Colonic mucosa (tissue), 4 donors: ENCODE measurements around the gene IGF2R. TPM values are rescaled to one million over a fixed set of nuclear protein-coding genes. Genes with fewer than 3 reads are reported as not detected.

Experiments used
- DNase-seq: peaks from one replicate; pipeline ENCODE4 v3.0.0-alpha.2; 2020
- H3K27ac ChIP-seq: fragments of 200-600 bp; one replicate; pipeline ENCODE4 v1.8.0; 2021
- H3K27me3 ChIP-seq: fragments of 200-600 bp; one replicate; pipeline ENCODE4 v1.8.0; 2021
- H3K36me3 ChIP-seq: fragments of 200-600 bp; one replicate; pipeline ENCODE4 v1.8.0; 2021
- H3K4me1 ChIP-seq: fragments of 200-600 bp; one replicate; pipeline ENCODE4 v1.8.0; 2021; ENCODE audit warnings: mild to moderate bottlenecking
- H3K4me3 ChIP-seq: fragments of 200-600 bp; one replicate; pipeline ENCODE4 v1.8.0; 2021
- H3K9ac ChIP-seq, 2 donors: one replicate each; pipeline ENCODE4 v1.7.0; 2013; ENCODE audit warnings: control low read depth in 2 of 2, low read depth in 2 of 2, low read length in 2 of 2
- H3K9me3 ChIP-seq: fragments of 200-600 bp; one replicate; pipeline ENCODE4 v1.8.0; 2021
- intact Hi-C: fragments of 100-400 bp; cut with DNase I; formaldehyde crosslinking; loops from one replicate; pipeline ENCODE4 v1.14.1; 2022
- total RNA-seq, 2 donors: library from RNA; stranded (reverse); fragmentation: NEBNext Ultra II Directional in 1 of 2; extraction: Animal tissue kit (Norgen Biotek cat#: 25700) in 1 of 2; gene quantifications; one replicate each; pipeline ENCODE4 v1.2.1, GENCODE V29; 2021
- TF ChIP-seq, protein P1 (sequence below): fragments of 200-600 bp; IDR thresholded peaks from one replicate; pipeline ENCODE4 v1.8.0; 2022; ENCODE audit warnings: antibody characterized with exemption, mild to moderate bottlenecking
- donor health status: healthy.
- donor health status: DM: no; HTN: no; CAD: no.
- donor health status: DM: no; HTN: no; CAD: no.

The IGF2R gene
- total RNA-seq, 2 donors from 2014 or later: 73.8 to 84.4 TPM

- H3K27me3 ChIP-seq: no peaks in the 10 kb centered on the region
- H3K4me1 ChIP-seq: no peaks in the 10 kb centered on the region
- H3K9me3 ChIP-seq: no peaks in the 10 kb centered on the region
- H3K9ac ChIP-seq: no peak overlapping the region
- no peak for DNase-seq
- H3K36me3 ChIP-seq: no peaks in the 10 kb centered on the region
- TF ChIP-seq, protein P1, sequence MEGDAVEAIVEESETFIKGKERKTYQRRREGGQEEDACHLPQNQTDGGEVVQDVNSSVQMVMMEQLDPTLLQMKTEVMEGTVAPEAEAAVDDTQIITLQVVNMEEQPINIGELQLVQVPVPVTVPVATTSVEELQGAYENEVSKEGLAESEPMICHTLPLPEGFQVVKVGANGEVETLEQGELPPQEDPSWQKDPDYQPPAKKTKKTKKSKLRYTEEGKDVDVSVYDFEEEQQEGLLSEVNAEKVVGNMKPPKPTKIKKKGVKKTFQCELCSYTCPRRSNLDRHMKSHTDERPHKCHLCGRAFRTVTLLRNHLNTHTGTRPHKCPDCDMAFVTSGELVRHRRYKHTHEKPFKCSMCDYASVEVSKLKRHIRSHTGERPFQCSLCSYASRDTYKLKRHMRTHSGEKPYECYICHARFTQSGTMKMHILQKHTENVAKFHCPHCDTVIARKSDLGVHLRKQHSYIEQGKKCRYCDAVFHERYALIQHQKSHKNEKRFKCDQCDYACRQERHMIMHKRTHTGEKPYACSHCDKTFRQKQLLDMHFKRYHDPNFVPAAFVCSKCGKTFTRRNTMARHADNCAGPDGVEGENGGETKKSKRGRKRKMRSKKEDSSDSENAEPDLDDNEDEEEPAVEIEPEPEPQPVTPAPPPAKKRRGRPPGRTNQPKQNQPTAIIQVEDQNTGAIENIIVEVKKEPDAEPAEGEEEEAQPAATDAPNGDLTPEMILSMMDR: no peak
- H3K27ac ChIP-seq: no peak overlapping the region
- intact Hi-C loops: no loop called here
- H3K4me3 ChIP-seq: no peak overlapping the region
Measured at GRCh38 chr6:160022101-160022500, 53.2 kb downstream of the IGF2R start.

- Histone ChIP-seq H3K36me3 (no peaks in the 10 kb centered on the region), H3K27me3 (no peaks in the 10 kb centered on the region), H3K4me1 (no peaks in the 10 kb centered on the region), H3K9me3 (no peaks in the 10 kb centered on the region), H3K27ac (no peak overlapping the region), H3K4me3 (no peak overlapping the region), H3K9ac (no peak overlapping the region)
- TF ChIP-seq, protein P1: no peak
- no peak for DNase-seq
- intact Hi-C loops: no loop called here
Measured at GRCh38 chr6:160022793-160023192, 53.9 kb downstream of the IGF2R start.

DNA sequence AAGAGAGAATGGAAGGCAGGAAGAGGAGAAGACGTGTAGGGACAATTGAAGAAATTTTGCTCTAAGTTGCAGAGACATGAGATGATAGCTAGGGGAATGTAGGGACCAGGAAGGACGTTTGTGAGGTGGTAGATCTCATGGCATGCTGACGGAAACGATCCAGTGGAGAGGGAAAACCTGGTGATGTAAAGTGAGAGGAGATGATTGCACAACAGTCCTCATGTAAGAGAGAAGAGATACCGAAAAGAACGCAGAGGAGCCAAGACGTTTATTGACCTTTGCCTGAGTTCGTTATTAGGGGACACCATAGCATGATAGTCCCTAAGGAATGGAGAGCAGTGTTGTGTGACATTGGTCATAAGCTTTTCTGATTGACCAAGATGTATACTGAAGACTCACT is 55.3 kb downstream of the IGF2R start:
- Histone ChIP-seq H3K36me3 (no peaks in the 10 kb centered on the region), H3K9ac (no peak overlapping the region), H3K9me3 (no peaks in the 10 kb centered on the region), H3K27ac (no peak overlapping the region), H3K4me1 (no peaks in the 10 kb centered on the region), H3K4me3 (no peak overlapping the region), H3K27me3 (no peaks in the 10 kb centered on the region)
- TF ChIP-seq, protein P1: no peak
- DNase-seq: no peak
- intact Hi-C loops: no loop called here

DNA sequence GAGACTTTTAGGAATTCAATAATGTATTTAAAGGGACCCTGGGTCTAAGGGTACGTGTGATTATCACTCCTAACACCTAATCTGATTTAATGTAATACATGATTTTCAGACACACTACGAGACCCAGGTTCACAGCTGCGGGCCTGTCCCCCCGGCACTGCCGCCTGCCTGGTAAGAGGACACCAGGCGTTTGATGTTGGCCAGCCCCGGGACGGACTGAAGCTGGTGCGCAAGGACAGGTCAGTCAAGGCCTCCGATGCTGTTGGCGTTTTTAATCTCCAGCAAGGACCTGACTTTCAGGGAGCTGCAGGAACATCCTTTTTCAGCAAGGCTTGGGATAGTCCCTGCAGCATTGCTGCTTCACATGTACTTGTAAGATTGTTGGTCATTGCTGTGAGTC is 58.2 kb downstream of the IGF2R start:
- TF ChIP-seq, protein P1: no peak
- no peak for DNase-seq
- H3K27me3 ChIP-seq: no peaks in the 10 kb centered on the region
- H3K36me3 ChIP-seq: no peaks in the 10 kb centered on the region
- no peaks in the 10 kb centered on the region for H3K4me1 ChIP-seq
- H3K4me3 ChIP-seq: no peak overlapping the region
- H3K9me3 ChIP-seq: no peaks in the 10 kb centered on the region
- no peak overlapping the region for H3K27ac ChIP-seq
- H3K9ac ChIP-seq: no peak overlapping the region
- intact Hi-C loops: no loop called here

DNA sequence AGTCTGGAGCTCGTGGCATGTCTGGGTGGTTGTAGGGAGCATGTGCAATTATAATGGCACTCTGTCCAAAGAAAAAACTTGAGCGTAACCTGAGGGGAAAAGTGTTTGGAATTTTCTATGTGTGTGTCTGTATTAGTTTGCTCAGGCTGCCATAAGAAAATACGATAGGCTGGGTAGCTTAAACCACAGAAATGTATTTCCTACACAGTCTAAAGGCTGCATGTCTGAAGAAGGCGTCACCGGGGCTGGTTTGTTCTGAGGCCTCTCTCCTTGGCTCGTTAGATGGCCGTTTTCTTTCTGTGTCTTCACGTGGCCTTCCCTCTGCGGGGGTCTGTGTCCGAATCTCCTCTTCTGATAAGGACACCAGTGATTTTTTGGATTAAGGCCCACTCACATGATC is 59.0 kb downstream of the IGF2R start:
- H3K27me3 ChIP-seq: no peaks in the 10 kb centered on the region
- no peak overlapping the region for H3K9ac ChIP-seq
- intact Hi-C loops: no loop called here
- TF ChIP-seq, protein P1: no peak
- no peak overlapping the region for H3K4me3 ChIP-seq
- H3K4me1 ChIP-seq: no peaks in the 10 kb centered on the region
- peaks cover 2% of the 10 kb centered on the region for H3K36me3 ChIP-seq
- no peaks in the 10 kb centered on the region for H3K9me3 ChIP-seq
- no peak for DNase-seq
- no peak overlapping the region for H3K27ac ChIP-seq
